Measurements from ENCODE around the gene PGA5.

DNA sequence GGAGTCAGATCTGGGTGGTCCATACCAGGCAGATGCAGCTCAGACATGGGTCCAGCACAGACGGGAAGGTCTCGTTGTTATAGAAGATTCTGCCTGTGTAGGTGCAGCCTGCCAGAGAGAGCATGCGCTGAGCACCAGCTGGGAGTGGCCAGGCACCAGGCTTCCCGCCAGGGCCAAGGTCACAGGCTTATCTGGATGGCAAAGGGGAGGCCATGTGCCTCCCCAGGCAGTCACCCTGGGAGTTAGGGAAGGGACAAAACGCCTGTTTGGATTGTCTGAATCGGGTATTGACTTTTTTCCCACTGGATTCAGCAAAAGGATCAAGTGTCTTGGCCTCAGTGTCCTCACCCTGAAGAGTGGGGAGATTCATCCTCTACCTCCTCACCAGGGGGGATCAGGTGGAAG lies 26.5 kb downstream of the PGA5 start:
- TF ChIP-seq, protein P1, sequence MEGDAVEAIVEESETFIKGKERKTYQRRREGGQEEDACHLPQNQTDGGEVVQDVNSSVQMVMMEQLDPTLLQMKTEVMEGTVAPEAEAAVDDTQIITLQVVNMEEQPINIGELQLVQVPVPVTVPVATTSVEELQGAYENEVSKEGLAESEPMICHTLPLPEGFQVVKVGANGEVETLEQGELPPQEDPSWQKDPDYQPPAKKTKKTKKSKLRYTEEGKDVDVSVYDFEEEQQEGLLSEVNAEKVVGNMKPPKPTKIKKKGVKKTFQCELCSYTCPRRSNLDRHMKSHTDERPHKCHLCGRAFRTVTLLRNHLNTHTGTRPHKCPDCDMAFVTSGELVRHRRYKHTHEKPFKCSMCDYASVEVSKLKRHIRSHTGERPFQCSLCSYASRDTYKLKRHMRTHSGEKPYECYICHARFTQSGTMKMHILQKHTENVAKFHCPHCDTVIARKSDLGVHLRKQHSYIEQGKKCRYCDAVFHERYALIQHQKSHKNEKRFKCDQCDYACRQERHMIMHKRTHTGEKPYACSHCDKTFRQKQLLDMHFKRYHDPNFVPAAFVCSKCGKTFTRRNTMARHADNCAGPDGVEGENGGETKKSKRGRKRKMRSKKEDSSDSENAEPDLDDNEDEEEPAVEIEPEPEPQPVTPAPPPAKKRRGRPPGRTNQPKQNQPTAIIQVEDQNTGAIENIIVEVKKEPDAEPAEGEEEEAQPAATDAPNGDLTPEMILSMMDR (IDR thresholded peaks at IDR 0.05), result no peak
- TF ChIP-seq POLR2A (IDR thresholded peaks at IDR 0.05), result no peak

All from esophagus squamous epithelium (tissue), 4 donors.